ENCODE results near the gene FLACC1.

FLACC1 gene

GRCh38 chr2:201329409-201329808 lies 27.7 kb downstream of the FLACC1 start:
- Mint-ChIP-seq H3K27me3 (ENCODE audit: low read depth, poor library complexity) (no peaks in the 10 kb centered on the region), H3K27ac (no peak overlapping the region)

GRCh38 chr2:201327678-201328077 lies 29.5 kb downstream of the FLACC1 start:
- Mint-ChIP-seq H3K4me3 (no peak overlapping the region), H3K4me1 (no peaks in the 10 kb centered on the region), H3K36me3 (ENCODE audit: low read depth) (peaks cover 6% of the 10 kb centered on the region), H3K27ac (no peak overlapping the region), H3K27me3 (ENCODE audit: low read depth, poor library complexity) (no peaks in the 10 kb centered on the region), H3K9me3 (peaks cover 42% of the 10 kb centered on the region)
- no peak for TF ChIP-seq CTCF (IDR thresholded peaks at IDR 0.05)
- DNase-seq = no peak

More at GRCh38 chr2:201329409-201329808, 27.7 kb downstream of the FLACC1 start:
- Mint-ChIP-seq H3K9me3 (peaks cover 27% of the 10 kb centered on the region), H3K4me1 (no peaks in the 10 kb centered on the region), H3K4me3 (no peak overlapping the region), H3K36me3 (ENCODE audit: low read depth) (no peaks in the 10 kb centered on the region)
- no peak for TF ChIP-seq CTCF (IDR thresholded peaks at IDR 0.05)
- DNase-seq = no peak

- H3K36me3 Mint-ChIP-seq (ENCODE audit: low read depth) = peaks cover 11% of the 10 kb centered on the region
- TF ChIP-seq CTCF (IDR thresholded peaks at IDR 0.05) = no peak
- H3K4me3 Mint-ChIP-seq = no peak overlapping the region
- no peak for DNase-seq
- H3K9me3 Mint-ChIP-seq = peaks cover 79% of the 10 kb centered on the region
- H3K4me1 Mint-ChIP-seq = no peaks in the 10 kb centered on the region
- H3K27ac Mint-ChIP-seq = no peak overlapping the region
- H3K27me3 Mint-ChIP-seq (ENCODE audit: low read depth, poor library complexity) = no peaks in the 10 kb centered on the region
Observed at GRCh38 chr2:201322772-201323171, 34.4 kb downstream of the FLACC1 start.

- Mint-ChIP-seq H3K4me3 (no peak overlapping the region), H3K4me1 (no peaks in the 10 kb centered on the region), H3K9me3 (peaks cover 66% of the 10 kb centered on the region), H3K27me3 (ENCODE audit: low read depth, poor library complexity) (no peaks in the 10 kb centered on the region), H3K27ac (no peak overlapping the region), H3K36me3 (ENCODE audit: low read depth) (peaks cover 11% of the 10 kb centered on the region)
- no peak for TF ChIP-seq CTCF (IDR thresholded peaks at IDR 0.05)
- no peak for DNase-seq
Observed at GRCh38 chr2:201320701-201321100, 36.4 kb downstream of the FLACC1 start.

- no peak overlapping the region for H3K27ac Mint-ChIP-seq
- no peak for DNase-seq
- no peak for TF ChIP-seq CTCF (IDR thresholded peaks at IDR 0.05)
- H3K9me3 Mint-ChIP-seq = peaks cover 62% of the 10 kb centered on the region
- H3K4me3 Mint-ChIP-seq = no peak overlapping the region
- H3K4me1 Mint-ChIP-seq = no peaks in the 10 kb centered on the region
- H3K27me3 Mint-ChIP-seq (ENCODE audit: low read depth, poor library complexity) = no peaks in the 10 kb centered on the region
- H3K36me3 Mint-ChIP-seq (ENCODE audit: low read depth) = peaks cover 11% of the 10 kb centered on the region
Observed at GRCh38 chr2:201320257-201320656, 36.9 kb downstream of the FLACC1 start.

- peaks cover 4% of the 10 kb centered on the region for H3K27me3 Mint-ChIP-seq (ENCODE audit: low read depth, poor library complexity)
Observed at GRCh38 chr2:201319511-201319910, 37.6 kb downstream of the FLACC1 start.

More at GRCh38 chr2:201319511-201319910, 37.6 kb downstream of the FLACC1 start:
- peaks cover 11% of the 10 kb centered on the region for H3K36me3 Mint-ChIP-seq (ENCODE audit: low read depth)
- TF ChIP-seq CTCF (IDR thresholded peaks at IDR 0.05) = no peak
- no peak overlapping the region for H3K27ac Mint-ChIP-seq
- H3K9me3 Mint-ChIP-seq = peaks cover 63% of the 10 kb centered on the region
- no peaks in the 10 kb centered on the region for H3K4me1 Mint-ChIP-seq
- DNase-seq = no peak
- no peak overlapping the region for H3K4me3 Mint-ChIP-seq
